Body of pancreas (tissue), 4 donors: ENCODE results near the gene PLA2G2E. TPM values are rescaled to one million over a fixed set of nuclear protein-coding genes. Genes with fewer than 3 reads are reported as not detected.

ENCODE experiments used
- ATAC-seq: fragments of 150-250 bp; one replicate; pipeline ENCODE4 v1.9.1; 2016
- DNase-seq, 4 donors: peaks; one replicate each; pipeline ENCODE4 v3.0.0-alpha.2; 2019
- H3K27ac ChIP-seq, 4 donors: fragments of 200-600 bp; sonication (generic); 1 replicate in 3 of 4; 2 replicates in 1 of 4; pipeline versions ENCODE4 v1.5.1 to v1.6.1; 2016 to 2019; ENCODE audit warnings: mild to moderate bottlenecking in 1 of 4, mixed read lengths in 1 of 4, moderate library complexity in 1 of 4
- H3K27me3 ChIP-seq, 2 donors: fragments of 200-600 bp; sonication (generic); one replicate each; pipeline ENCODE4 v1.6.0; 2016; ENCODE audit warnings: mild to moderate bottlenecking in 1 of 2
- H3K36me3 ChIP-seq, 2 donors: fragments of 200-600 bp; sonication (generic); replicated peaks in 1 of 2; 2 replicates each; pipeline ENCODE4 v1.5.1; 2016; ENCODE audit warnings: low read depth in 2 of 2; ENCODE audit not compliant: insufficient read depth in 1 of 2
- H3K4me1 ChIP-seq: fragments of 200-600 bp; sonication (generic); one replicate; pipeline ENCODE4 v1.6.0; 2016
- H3K4me3 ChIP-seq, 2 donors: fragments of 200-600 bp; sonication (generic); 1 replicate in 1 of 2; 2 replicates in 1 of 2; pipeline ENCODE4 v1.5.1; 2016 to 2019
- H3K9me3 ChIP-seq, 3 donors: fragments of 200-600 bp; sonication (generic); 1 replicate in 2 of 3; 2 replicates in 1 of 3; pipeline ENCODE4 v1.5.1; 2016
- CTCF ChIP-seq, 7 experiments: fragments of 450-650 bp in 4 of 7; fragments of 200-600 bp in 3 of 7; sonication (generic) in 3 of 7; IDR thresholded peaks; one replicate each; pipeline ENCODE4 v1.5.1; 2016 to 2019; ENCODE audit warnings: antibody characterized with exemption in 7 of 7
- POLR2A ChIP-seq, 3 donors: fragments of 450-650 bp; IDR thresholded peaks; one replicate each; pipeline ENCODE4 v1.6.1; 2016; ENCODE audit warnings: antibody characterized with exemption in 3 of 3, mild to moderate bottlenecking in 2 of 3
- WGBS, 2 donors: methylation state at CpG; one replicate each; pipeline ENCODE4 v1.1.5; 2017; 5-methylcytosine and 5-hydroxymethylcytosine counted together
- intact Hi-C: fragments of 100-400 bp; cut with DNase I; formaldehyde crosslinking; loops from one replicate; pipeline ENCODE4 v1.15.1; 2023
- total RNA-seq, 2 donors: library from RNA; depleted of rRNA; stranded (reverse); fragments of >200 nt; gene quantifications; one replicate each; pipeline ENCODE4 v1.1.0, GENCODE V29; 2016

The PLA2G2E gene
- total RNA-seq, 2 donors from 2014 or later, result not detected

- intact Hi-C loops, result no loop called here
- Histone ChIP-seq H3K9me3 (no peaks in the 10 kb centered on the region), H3K27me3 (no peaks in the 10 kb centered on the region), H3K4me1 (peaks cover 13% of the 10 kb centered on the region), H3K4me3 (no peak overlapping the region), H3K27ac (no peak overlapping the region), H3K36me3 (no peaks in the 10 kb centered on the region)
- ATAC-seq, result peak; percentile 62
- TF ChIP-seq POLR2A (IDR thresholded peaks at IDR 0.05), result no peak
- TF ChIP-seq CTCF (IDR thresholded peaks at IDR 0.05), result no peak
- no peak for DNase-seq
- WGBS, 2 donors, result 57 to 65% methylated on average over 2 of the region's 2 CpGs
Measured at GRCh38 chr1:19964542-19964941, 41.1 kb upstream of the PLA2G2E start.

- TF ChIP-seq POLR2A (IDR thresholded peaks at IDR 0.05) (no peak), CTCF (IDR thresholded peaks at IDR 0.05) (no peak)
- WGBS, 2 donors, result 87 to 88% methylated on average over 4 of the region's 4 CpGs
- ATAC-seq (no peak), DNase-seq (no peak)
- intact Hi-C loops, result no loop called here
- Histone ChIP-seq H3K9me3 (no peaks in the 10 kb centered on the region), H3K4me3 (no peak overlapping the region), H3K36me3 (no peaks in the 10 kb centered on the region), H3K4me1 (peaks cover 13% of the 10 kb centered on the region), H3K27me3 (no peaks in the 10 kb centered on the region), H3K27ac (no peak overlapping the region)
Measured at GRCh38 chr1:19963636-19964035, 40.2 kb upstream of the PLA2G2E start.

- Histone ChIP-seq H3K9me3 (no peaks in the 10 kb centered on the region), H3K27me3 (no peaks in the 10 kb centered on the region), H3K4me3 (no peak overlapping the region), H3K4me1 (peaks cover 23% of the 10 kb centered on the region), H3K36me3 (no peaks in the 10 kb centered on the region), H3K27ac (no peak overlapping the region)
- TF ChIP-seq POLR2A (IDR thresholded peaks at IDR 0.05), result no peak
- TF ChIP-seq CTCF (IDR thresholded peaks at IDR 0.05), result no peak
- intact Hi-C loops, result no loop called here
- ATAC-seq, result no peak
- 50 to 58% methylated on average over 4 to 5 of the region's 5 CpGs for WGBS, 2 donors
- no peak for DNase-seq
Measured at GRCh38 chr1:19960591-19960990, 37.2 kb upstream of the PLA2G2E start.

- TF ChIP-seq CTCF (IDR thresholded peaks at IDR 0.05) (peak in 1 of 7 experiments; percentile 11), POLR2A (IDR thresholded peaks at IDR 0.05) (no peak)
- intact Hi-C loops, result no loop called here
- WGBS, 2 donors, result 58 to 62% methylated on average over 4 of the region's 4 CpGs
- H3K27me3 ChIP-seq, result no peaks in the 10 kb centered on the region
- ATAC-seq, result no peak
- H3K4me3 ChIP-seq, result no peak overlapping the region
- H3K27ac ChIP-seq, result no peak overlapping the region
- peaks cover 10% of the 10 kb centered on the region for H3K4me1 ChIP-seq
- no peaks in the 10 kb centered on the region for H3K9me3 ChIP-seq
- DNase-seq, result no peak
- H3K36me3 ChIP-seq, result no peaks in the 10 kb centered on the region
Measured at GRCh38 chr1:19957779-19958178, 34.4 kb upstream of the PLA2G2E start.

GRCh38 chr1:19955534-19956170 is 32.2 kb upstream of the PLA2G2E start:
- 69 to 77% methylated on average over 11 of the region's 11 CpGs for WGBS, 2 donors
- Histone ChIP-seq H3K4me3 (no peak overlapping the region), H3K36me3 (no peaks in the 10 kb centered on the region), H3K9me3 (no peaks in the 10 kb centered on the region), H3K27me3 (no peaks in the 10 kb centered on the region), H3K27ac (no peak overlapping the region), H3K4me1 (peaks cover 10% of the 10 kb centered on the region)
- intact Hi-C loops, result no loop called here
- DNase-seq (no peak), ATAC-seq (no peak)
- TF ChIP-seq CTCF (IDR thresholded peaks at IDR 0.05) (no peak), POLR2A (IDR thresholded peaks at IDR 0.05) (no peak)
